GM12873 (cell line): ENCODE data around the gene GPNMB.

Experiments
- TF ChIP-seq, protein P1 (sequence below): IDR thresholded peaks from 2 replicates; pipeline ENCODE4 v1.5.1; 2012; ENCODE audit warnings: low read depth, mild to moderate bottlenecking, moderate library complexity, low read length, control low read depth; ENCODE audit not compliant: insufficient read depth; ENCODE audit errors: missing control alignments

The GPNMB gene

DNA sequence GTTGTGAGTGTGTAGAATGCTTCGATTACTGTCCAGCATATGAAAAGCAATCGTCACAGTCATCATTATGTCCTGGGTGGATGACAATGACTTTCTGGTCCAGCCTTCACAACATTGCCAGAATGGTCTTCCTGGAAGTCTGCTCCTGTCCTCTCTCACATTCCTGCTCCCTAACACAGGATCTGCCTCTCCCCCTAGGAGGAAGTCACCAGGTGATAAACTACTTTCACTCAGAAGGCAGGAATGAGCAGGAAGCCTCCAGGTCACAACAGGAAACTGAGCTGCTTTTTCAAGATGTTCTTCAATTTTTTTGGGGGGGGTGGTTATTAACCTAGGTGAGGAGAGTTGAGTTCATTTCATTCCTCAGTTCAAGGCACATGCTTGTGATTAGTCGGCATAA, 13.6 kb upstream of the GPNMB start:
- TF ChIP-seq, protein P1, sequence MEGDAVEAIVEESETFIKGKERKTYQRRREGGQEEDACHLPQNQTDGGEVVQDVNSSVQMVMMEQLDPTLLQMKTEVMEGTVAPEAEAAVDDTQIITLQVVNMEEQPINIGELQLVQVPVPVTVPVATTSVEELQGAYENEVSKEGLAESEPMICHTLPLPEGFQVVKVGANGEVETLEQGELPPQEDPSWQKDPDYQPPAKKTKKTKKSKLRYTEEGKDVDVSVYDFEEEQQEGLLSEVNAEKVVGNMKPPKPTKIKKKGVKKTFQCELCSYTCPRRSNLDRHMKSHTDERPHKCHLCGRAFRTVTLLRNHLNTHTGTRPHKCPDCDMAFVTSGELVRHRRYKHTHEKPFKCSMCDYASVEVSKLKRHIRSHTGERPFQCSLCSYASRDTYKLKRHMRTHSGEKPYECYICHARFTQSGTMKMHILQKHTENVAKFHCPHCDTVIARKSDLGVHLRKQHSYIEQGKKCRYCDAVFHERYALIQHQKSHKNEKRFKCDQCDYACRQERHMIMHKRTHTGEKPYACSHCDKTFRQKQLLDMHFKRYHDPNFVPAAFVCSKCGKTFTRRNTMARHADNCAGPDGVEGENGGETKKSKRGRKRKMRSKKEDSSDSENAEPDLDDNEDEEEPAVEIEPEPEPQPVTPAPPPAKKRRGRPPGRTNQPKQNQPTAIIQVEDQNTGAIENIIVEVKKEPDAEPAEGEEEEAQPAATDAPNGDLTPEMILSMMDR = no peak

- TF ChIP-seq, protein P1 = peak; percentile 30
Observed at GRCh38 chr7:23234569-23235296, 11.8 kb upstream of the GPNMB start.

GRCh38 chr7:23235813-23236221, 10.8 kb upstream of the GPNMB start:
- TF ChIP-seq, protein P1 = no peak

GRCh38 chr7:23237000-23237399, 9.6 kb upstream of the GPNMB start:
- TF ChIP-seq, protein P1 = no peak

DNA sequence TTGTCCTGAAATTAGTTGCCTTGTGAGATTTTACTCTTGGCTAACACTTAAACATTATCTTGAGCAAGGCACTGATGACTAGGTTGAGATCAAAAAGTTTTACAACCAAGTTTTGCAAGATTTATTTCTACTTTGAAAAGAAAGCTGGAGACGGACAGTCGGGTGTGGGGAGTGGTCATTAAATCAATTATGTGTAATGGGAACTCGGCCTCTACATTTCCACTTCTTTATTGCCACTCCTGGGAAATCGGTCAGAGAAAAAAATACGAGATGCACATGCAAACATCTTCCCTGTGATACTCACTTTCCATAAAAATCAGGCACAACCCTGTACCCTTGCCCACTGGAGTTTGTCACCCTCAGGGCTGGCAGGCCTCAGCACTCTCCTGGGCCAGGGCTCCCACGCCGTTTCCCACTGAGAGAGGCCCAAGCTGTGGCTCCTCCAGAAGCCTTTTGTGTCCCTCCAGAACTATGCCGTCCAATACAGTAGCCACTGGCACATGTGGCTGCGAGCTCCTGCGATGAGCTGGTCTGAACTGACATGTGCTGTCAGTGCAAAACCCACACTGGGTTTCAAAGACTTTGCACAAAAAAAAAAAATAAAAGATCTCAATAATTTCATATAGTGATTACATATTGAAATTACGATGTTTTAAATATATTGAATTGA, 7.5 kb upstream of the GPNMB start:
- TF ChIP-seq, protein P1 = no peak

- TF ChIP-seq, protein P1 = no peak
Observed at GRCh38 chr7:23239698-23240097, 6.9 kb upstream of the GPNMB start.

DNA sequence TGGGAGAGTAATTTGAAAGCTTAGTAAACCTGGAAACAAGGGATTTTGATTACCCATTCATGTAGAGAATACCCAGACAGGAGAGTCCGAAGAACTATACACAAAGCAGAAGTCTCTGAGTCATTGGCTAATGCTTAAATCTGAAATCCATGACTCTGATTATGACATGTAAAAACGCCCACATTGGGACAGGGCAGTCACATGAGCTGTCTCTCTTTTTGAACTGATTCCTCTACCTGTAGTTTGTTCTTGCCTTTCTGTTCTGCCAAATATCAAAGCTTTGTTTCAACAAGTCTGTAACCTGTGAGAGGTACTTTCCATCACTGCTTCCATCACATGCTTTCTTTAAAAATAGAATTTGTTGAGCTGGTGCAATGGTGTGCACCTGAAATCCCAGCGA, 4.3 kb upstream of the GPNMB start:
- TF ChIP-seq, protein P1 = no peak
